T1000 (cell line): ENCODE results near the gene SEMA5A.

Experiments
- DNase-seq: peaks from one replicate; lab custom pipeline; 2025; ENCODE audit warnings: mixed read lengths; lab: John Stamatoyannopoulos, UW

The SEMA5A gene

GRCh38 chr5:9515436-9515835, 30.4 kb downstream of the SEMA5A start:
- DNase-seq = no peak

- no peak for DNase-seq
Measured at GRCh38 chr5:9514968-9515367, 30.9 kb downstream of the SEMA5A start.

- DNase-seq = no peak
Measured at GRCh38 chr5:9513827-9514226, 32.0 kb downstream of the SEMA5A start.

GRCh38 chr5:9512457-9512856, 33.4 kb downstream of the SEMA5A start:
- no peak for DNase-seq

- no peak for DNase-seq
Measured at GRCh38 chr5:9507974-9508373, 37.9 kb downstream of the SEMA5A start.

- DNase-seq = no peak
Measured at GRCh38 chr5:9505225-9505624, 40.6 kb downstream of the SEMA5A start.

GRCh38 chr5:9502864-9503263, 43.0 kb downstream of the SEMA5A start:
- DNase-seq = no peak

GRCh38 chr5:9502050-9502834, 43.6 kb downstream of the SEMA5A start:
- no peak for DNase-seq

GRCh38 chr5:9500625-9501024, 45.2 kb downstream of the SEMA5A start:
- no peak for DNase-seq

- no peak for DNase-seq
Measured at GRCh38 chr5:9500193-9500592, 45.7 kb downstream of the SEMA5A start.

GRCh38 chr5:9499498-9499876, 46.4 kb downstream of the SEMA5A start:
- no peak for DNase-seq

- no peak for DNase-seq
Measured at GRCh38 chr5:9498541-9499497, 47.1 kb downstream of the SEMA5A start.

GRCh38 chr5:9497347-9497746, 48.5 kb downstream of the SEMA5A start:
- no peak for DNase-seq

GRCh38 chr5:9496801-9497200, 49.1 kb downstream of the SEMA5A start:
- DNase-seq = no peak

GRCh38 chr5:9495121-9495520, 50.8 kb downstream of the SEMA5A start:
- no peak for DNase-seq

GRCh38 chr5:9494301-9494700, 51.6 kb downstream of the SEMA5A start:
- DNase-seq = no peak

- DNase-seq = no peak
Measured at GRCh38 chr5:9490494-9491097, 55.3 kb downstream of the SEMA5A start.

- no peak for DNase-seq
Measured at GRCh38 chr5:9483779-9484178, 62.1 kb downstream of the SEMA5A start.

- DNase-seq = no peak
Measured at GRCh38 chr5:9483243-9483642, 62.6 kb downstream of the SEMA5A start.

GRCh38 chr5:9482381-9482780, 63.5 kb downstream of the SEMA5A start:
- DNase-seq = no peak

GRCh38 chr5:9480499-9480898, 65.4 kb downstream of the SEMA5A start:
- no peak for DNase-seq

GRCh38 chr5:9479990-9480389, 65.9 kb downstream of the SEMA5A start:
- DNase-seq = no peak

GRCh38 chr5:9479361-9479760, 66.5 kb downstream of the SEMA5A start:
- DNase-seq = no peak
